ENCODE measurements around the gene LIPC.

DNA sequence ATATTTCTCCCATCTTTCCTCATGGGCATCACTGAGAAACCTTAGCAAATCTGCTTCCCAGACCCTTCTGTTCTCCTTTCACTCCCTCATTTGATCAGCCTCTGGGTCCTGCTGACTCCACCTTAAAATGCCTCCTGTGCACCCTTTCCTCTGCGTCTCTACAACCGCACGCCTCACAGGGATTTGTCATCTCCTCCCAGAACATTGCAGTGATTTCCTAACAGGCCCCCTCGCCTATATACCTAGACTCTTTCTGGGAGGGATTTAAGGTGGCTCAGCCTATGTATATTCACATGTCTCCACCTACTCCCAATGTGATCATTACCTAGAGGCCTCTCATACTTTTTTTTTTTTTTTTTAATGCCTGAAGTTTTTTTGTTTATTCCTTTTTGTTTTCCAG is 69.2 kb downstream of the LIPC start:
- no peak for TF ChIP-seq ZNF629 (tag by site-specific recombination; IDR thresholded peaks at IDR 0.05)
- no peak for TF ChIP-seq ZNF133 (tag by site-specific recombination; IDR thresholded peaks at IDR 0.05)
- no peak for TF ChIP-seq ZFP37 (tag by site-specific recombination; IDR thresholded peaks at IDR 0.05)
- TF ChIP-seq ZNF561 (tag by site-specific recombination; IDR thresholded peaks at IDR 0.05; ENCODE audit: borderline replicate concordance): no peak
- TF ChIP-seq, protein P1, sequence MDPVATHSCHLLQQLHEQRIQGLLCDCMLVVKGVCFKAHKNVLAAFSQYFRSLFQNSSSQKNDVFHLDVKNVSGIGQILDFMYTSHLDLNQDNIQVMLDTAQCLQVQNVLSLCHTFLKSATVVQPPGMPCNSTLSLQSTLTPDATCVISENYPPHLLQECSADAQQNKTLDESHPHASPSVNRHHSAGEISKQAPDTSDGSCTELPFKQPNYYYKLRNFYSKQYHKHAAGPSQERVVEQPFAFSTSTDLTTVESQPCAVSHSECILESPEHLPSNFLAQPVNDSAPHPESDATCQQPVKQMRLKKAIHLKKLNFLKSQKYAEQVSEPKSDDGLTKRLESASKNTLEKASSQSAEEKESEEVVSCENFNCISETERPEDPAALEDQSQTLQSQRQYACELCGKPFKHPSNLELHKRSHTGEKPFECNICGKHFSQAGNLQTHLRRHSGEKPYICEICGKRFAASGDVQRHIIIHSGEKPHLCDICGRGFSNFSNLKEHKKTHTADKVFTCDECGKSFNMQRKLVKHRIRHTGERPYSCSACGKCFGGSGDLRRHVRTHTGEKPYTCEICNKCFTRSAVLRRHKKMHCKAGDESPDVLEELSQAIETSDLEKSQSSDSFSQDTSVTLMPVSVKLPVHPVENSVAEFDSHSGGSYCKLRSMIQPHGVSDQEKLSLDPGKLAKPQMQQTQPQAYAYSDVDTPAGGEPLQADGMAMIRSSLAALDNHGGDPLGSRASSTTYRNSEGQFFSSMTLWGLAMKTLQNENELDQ (tag by site-specific recombination; IDR thresholded peaks at IDR 0.05; ENCODE audit: low read depth): no peak
- TF ChIP-seq, protein P2, sequence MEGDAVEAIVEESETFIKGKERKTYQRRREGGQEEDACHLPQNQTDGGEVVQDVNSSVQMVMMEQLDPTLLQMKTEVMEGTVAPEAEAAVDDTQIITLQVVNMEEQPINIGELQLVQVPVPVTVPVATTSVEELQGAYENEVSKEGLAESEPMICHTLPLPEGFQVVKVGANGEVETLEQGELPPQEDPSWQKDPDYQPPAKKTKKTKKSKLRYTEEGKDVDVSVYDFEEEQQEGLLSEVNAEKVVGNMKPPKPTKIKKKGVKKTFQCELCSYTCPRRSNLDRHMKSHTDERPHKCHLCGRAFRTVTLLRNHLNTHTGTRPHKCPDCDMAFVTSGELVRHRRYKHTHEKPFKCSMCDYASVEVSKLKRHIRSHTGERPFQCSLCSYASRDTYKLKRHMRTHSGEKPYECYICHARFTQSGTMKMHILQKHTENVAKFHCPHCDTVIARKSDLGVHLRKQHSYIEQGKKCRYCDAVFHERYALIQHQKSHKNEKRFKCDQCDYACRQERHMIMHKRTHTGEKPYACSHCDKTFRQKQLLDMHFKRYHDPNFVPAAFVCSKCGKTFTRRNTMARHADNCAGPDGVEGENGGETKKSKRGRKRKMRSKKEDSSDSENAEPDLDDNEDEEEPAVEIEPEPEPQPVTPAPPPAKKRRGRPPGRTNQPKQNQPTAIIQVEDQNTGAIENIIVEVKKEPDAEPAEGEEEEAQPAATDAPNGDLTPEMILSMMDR (tag by site-specific recombination; IDR thresholded peaks at IDR 0.05): no peak
- no peak for TF ChIP-seq ZNF324 (tag by site-specific recombination; IDR thresholded peaks at IDR 0.05)

Measured in HEK293 (cell line).